CD4-positive, alpha-beta T cell treated with Interleukin-17A for 4 hours (primary cell): ENCODE data around the gene CRYBG1.

ENCODE experiments used
- DNase-seq: peaks from one replicate; pipeline ENCODE4 v3.0.0-alpha.2; 2020; ENCODE audit warnings: mixed read lengths

CRYBG1 gene

GRCh38 chr6:106613590-106613989, 253.1 kb downstream of the CRYBG1 start:
- no peak for DNase-seq

DNA sequence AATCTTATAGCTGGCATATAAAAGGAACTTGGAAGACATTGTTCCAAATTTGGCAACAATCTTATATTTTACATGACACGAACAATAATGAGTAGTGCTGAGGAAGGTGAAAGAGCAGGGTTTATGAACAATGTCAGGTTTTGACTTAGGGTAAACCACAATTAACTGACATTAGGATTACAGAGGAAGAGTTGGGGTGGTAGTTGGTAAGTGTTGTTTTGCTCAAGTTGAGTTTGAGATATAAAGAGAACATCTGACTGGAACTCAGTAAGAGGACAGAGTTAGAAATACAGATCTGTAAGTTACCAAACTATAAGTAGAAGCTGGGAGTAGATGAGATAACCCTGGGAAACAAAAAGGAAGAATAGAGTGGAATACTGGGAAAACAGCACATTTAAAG, 253.6 kb downstream of the CRYBG1 start:
- no peak for DNase-seq

DNA sequence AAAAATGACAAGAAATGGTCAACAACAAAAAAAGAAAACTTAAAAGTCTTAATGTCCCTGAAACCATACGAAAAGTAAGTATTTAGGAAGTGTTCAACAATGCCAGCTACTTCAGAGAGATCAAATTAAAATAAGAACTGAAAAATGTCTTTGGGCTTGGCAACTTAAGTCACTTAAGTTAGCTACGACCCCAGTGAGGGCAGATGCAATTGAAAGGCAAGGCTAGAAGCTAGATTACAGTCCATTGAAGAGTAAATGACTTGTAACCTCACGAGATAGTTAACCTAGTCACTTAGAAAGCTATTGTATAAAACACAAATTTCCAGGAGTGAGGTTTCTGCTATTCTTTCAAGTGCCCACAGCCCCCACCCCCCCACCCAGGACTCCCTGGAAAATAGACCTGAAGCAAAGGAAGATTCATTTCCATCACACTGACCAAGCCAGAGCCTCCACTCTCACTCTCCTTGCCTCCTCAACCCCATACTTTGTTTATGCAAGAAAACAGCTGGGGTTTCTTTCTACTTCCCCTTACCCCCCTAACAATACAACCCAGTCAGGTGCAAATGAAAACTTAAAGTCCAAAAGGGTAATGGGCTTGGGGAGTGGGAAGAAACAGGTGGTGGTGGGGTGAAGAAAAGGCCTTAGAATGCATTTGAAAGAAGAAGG, 254.2 kb downstream of the CRYBG1 start:
- DNase-seq: no peak

GRCh38 chr6:106617302-106617701, 256.8 kb downstream of the CRYBG1 start:
- DNase-seq: no peak

DNA sequence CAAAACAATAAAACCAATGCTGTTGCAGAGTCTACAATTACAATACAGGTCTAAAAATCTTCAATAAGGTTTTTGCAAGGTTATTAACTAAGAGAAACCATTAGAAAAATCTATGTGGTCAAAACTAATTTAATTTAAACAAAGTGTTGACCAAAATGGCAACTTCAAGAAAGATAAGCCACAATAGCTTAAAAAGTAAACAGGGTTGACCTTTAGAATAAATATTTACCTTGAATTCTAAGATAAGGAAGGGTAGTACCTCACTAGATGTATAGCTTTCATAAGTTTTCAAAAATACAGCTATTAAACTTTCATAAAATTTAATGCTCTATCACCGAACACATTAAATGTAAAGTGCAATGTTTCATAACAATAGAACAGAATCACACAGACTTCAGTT, 257.3 kb downstream of the CRYBG1 start:
- no peak for DNase-seq

DNA sequence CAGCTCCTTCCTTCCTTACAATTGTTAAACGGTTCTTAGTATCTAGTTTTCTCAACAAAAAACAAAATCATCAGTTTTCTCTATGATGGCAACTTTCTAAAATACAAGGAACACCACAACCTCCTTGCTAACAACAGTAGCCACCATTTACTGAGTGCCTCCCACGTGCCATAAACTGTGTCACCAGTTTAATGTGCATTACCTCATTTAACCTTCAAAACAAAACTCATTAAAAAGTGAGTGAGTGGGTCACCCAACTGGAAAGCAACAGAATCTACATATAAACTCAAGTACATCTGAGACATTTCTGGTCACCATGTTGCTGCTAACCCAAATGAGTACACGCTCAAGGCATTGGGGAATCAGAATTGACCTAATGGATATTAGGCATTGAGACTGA, 257.8 kb downstream of the CRYBG1 start:
- no peak for DNase-seq

- no peak for DNase-seq
These were observed 258.7 kb downstream of the CRYBG1 start for GRCh38 chr6:106619223-106619622.

GRCh38 chr6:106620931-106621672, 260.6 kb downstream of the CRYBG1 start:
- DNase-seq: no peak
